CD4-positive, CD25-positive, alpha-beta regulatory T cell (primary cell): ENCODE results near the gene SMAD7. TPM values are rescaled to one million over a fixed set of nuclear protein-coding genes. Genes with fewer than 3 reads are reported as not detected.

Experiments used
- ATAC-seq, 2 donors: fragments of 150-1000 bp; cut with Tn5 transposase; one replicate each; pipeline ENCODE4 v1.10.0; 2021; ENCODE audit warnings: low read depth in 2 of 2, moderate number of reproducible peaks in 2 of 2, moderate library complexity in 1 of 2
- DNase-seq, 3 donors: peaks; one replicate each; pipeline versions ENCODE4 v3.0.0 to v3.0.0-alpha.2; 2012 to 2022; ENCODE audit warnings: mixed read lengths in 1 of 3
- H3K27ac ChIP-seq: one replicate; pipeline ENCODE4 v1.7.0; 2013; ENCODE audit warnings: mild to moderate bottlenecking, low read length; ENCODE audit not compliant: insufficient read depth, poor library complexity, severe bottlenecking
- H3K27me3 ChIP-seq: one replicate; pipeline ENCODE4 v1.7.0; 2013; ENCODE audit warnings: low read length; ENCODE audit not compliant: control insufficient read depth, insufficient read depth
- H3K36me3 ChIP-seq: one replicate; pipeline ENCODE4 v1.7.0; 2013; ENCODE audit warnings: mild to moderate bottlenecking, low read length, moderate library complexity; ENCODE audit not compliant: control insufficient read depth, insufficient read depth
- H3K4me1 ChIP-seq: 2 replicates; pipeline ENCODE4 v1.7.0; 2013; ENCODE audit warnings: mild to moderate bottlenecking, low read length; ENCODE audit not compliant: insufficient read depth, control insufficient read depth, poor library complexity, severe bottlenecking
- H3K4me3 ChIP-seq: one replicate; pipeline ENCODE4 v1.7.0; 2013; ENCODE audit warnings: low read depth, mild to moderate bottlenecking, low read length, moderate library complexity
- H3K9me3 ChIP-seq, 2 experiments: 1 replicate in 1 of 2; 2 replicates in 1 of 2; pipeline ENCODE4 v1.7.0; 2013; ENCODE audit warnings: low read length in 2 of 2, mild to moderate bottlenecking in 1 of 2, moderate library complexity in 1 of 2; ENCODE audit not compliant: control insufficient read depth in 2 of 2
- H3K27ac Mint-ChIP-seq, 3 donors: one replicate each; pipeline ENCODE4 v1.8.0; 2020 to 2022; ENCODE audit warnings: mild to moderate bottlenecking in 3 of 3, mixed read lengths in 3 of 3, moderate library complexity in 2 of 3
- H3K27me3 Mint-ChIP-seq: one replicate; pipeline ENCODE4 v1.8.0; 2022; ENCODE audit warnings: mild to moderate bottlenecking, mixed read lengths
- H3K36me3 Mint-ChIP-seq: one replicate; pipeline ENCODE4 v1.8.0; 2020; ENCODE audit warnings: mixed read lengths
- H3K4me1 Mint-ChIP-seq, 4 donors: one replicate each; pipeline ENCODE4 v1.8.0; 2020 to 2022; ENCODE audit warnings: mixed read lengths in 4 of 4, mild to moderate bottlenecking in 1 of 4
- H3K4me3 Mint-ChIP-seq, 4 donors: one replicate each; pipeline ENCODE4 v1.8.0; 2020 to 2022; ENCODE audit warnings: mild to moderate bottlenecking in 4 of 4, mixed read lengths in 4 of 4, moderate library complexity in 3 of 4
- H3K9me3 Mint-ChIP-seq, 7 donors: one replicate each; pipeline ENCODE4 v1.8.0; 2020 to 2022; ENCODE audit warnings: mixed read lengths in 7 of 7, mild to moderate bottlenecking in 3 of 7, moderate library complexity in 2 of 7
- polyA plus RNA-seq, 4 donors: library from polyadenylated mRNA; unstranded; fragments of 300-500 nt; fragmentation: Illumina TruSeq; gene quantifications; one replicate each; pipeline ENCODE4 v1.2.3, GENCODE V29; 2021
- total RNA-seq: library from RNA; stranded (reverse); gene quantifications from one replicate; pipeline ENCODE4 v1.2.3, GENCODE V29; 2022

The SMAD7 gene
- total and polyA plus RNA-seq, 5 donors from 2014 or later = 1.7 to 64.0 (median 7.0) TPM

DNA sequence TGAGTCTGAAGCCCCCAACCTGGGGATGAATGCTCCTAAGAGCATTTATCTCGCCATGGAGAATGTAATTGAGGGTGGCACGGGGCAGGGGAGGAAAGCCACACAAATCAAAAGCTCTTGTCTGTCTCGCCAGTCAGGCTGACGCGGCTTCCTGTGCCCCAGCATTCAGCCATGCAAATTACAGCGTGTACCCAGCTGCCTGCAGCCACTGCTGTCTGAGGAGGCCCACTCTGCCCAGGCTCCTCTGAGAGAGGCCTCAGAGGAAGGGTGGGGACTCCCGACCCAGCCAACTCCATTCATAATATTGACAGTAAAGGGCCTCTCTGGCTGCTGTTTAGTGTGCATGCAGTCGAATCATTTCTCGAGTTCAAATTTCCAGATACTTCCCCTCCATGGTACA is 22.0 kb downstream of the SMAD7 start:
- H3K27me3 Mint-ChIP-seq = no peaks in the 10 kb centered on the region
- H3K4me1 Mint-ChIP-seq = peaks cover 18 to 95% (median 77%) of the 10 kb centered on the region in 4 donors
- Histone ChIP-seq H3K9me3 (no peaks in the 10 kb centered on the region), H3K36me3 (no peaks in the 10 kb centered on the region), H3K4me1 (peaks cover 97% of the 10 kb centered on the region), H3K4me3 (peak overlapping the region; percentile 57), H3K27ac (peak overlapping the region; percentile 53), H3K27me3 (no peaks in the 10 kb centered on the region)
- H3K36me3 Mint-ChIP-seq = peaks cover 3% of the 10 kb centered on the region
- ATAC-seq (peak; percentile 92 to 95), DNase-seq (peak; percentile 64 to 95 (median 74))
- peak overlapping the region; percentile 68 to 88 (median 83) for H3K4me3 Mint-ChIP-seq
- H3K27ac Mint-ChIP-seq = peak overlapping the region; percentile 86 to 92 (median 88)
- no peaks in the 10 kb centered on the region for H3K9me3 Mint-ChIP-seq

DNA sequence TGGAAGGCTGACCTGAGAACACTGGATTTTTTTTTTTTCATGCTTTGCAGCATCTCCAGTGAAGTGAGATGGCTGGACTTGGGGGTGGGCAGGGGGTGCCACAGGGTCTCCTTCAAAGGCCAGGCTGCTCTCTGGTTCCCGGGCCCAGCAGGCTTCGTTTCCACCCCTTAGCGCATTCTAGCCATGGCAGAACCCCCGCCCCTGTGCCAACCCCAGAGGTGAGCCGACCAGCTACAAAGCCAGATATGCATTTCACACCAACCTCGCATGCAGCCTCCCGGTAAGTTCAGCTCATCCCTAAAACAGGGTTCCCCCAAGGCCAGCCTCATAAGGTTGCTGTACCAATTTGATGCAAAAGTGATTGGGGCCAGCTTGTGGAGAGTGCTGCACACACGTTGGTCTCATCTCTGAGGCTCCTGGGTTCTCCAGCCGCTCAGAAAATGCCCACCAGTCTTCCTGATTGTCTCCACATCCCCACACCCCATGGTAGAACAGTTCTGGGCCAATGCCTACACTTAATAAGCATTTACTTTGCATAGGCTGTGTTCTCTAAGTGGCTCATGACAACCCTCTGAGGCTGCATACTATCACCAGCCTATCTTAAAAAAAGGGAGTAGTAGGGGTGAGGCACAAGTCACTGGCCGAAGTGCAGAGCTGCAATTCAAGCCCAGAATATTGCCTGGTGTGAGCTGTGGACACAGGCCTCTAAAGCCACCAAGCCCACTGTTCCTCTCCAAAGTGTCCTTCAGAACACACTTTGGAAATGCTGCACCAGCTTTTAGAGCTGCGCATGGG is 23.3 kb downstream of the SMAD7 start:
- Mint-ChIP-seq H3K4me3 (peak overlapping the region in 2 of 4 donors; percentile 15 to 61), H3K27ac (peak overlapping the region; percentile 42 to 88 (median 69)), H3K27me3 (no peaks in the 10 kb centered on the region), H3K9me3 (no peaks in the 10 kb centered on the region), H3K4me1 (peaks cover 18 to 95% (median 77%) of the 10 kb centered on the region in 4 donors), H3K36me3 (peaks cover 3% of the 10 kb centered on the region)
- ATAC-seq (no peak), DNase-seq (no peak)
- H3K27ac ChIP-seq = no peak overlapping the region
- no peaks in the 10 kb centered on the region for H3K9me3 ChIP-seq
- H3K4me1 ChIP-seq = peaks cover 97% of the 10 kb centered on the region
- no peaks in the 10 kb centered on the region for H3K27me3 ChIP-seq
- H3K36me3 ChIP-seq = no peaks in the 10 kb centered on the region
- no peak overlapping the region for H3K4me3 ChIP-seq

DNA sequence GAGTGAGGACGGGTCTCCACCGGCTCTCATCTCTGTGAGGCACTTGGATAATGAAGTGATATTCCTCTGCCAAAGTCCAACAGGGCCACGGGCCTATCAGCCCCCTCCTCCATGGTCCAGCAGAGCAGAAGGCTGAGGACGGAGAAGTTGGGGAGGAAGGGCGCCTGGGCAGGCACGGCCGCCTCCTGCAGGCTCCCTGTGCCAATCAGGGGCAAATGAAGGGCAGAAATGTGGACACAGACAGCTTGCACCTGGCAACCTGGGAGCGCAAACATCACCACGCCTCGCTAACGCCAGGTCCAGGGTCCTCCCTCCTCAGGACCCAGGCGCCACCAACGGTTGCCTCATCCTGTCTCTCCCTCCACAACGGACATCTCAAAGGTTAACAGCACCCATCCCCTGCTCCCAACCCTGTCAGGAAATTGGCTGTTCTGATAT is 24.3 kb downstream of the SMAD7 start:
- H3K4me3 Mint-ChIP-seq = peak overlapping the region in 1 of 4 donors; percentile 61
- Histone ChIP-seq H3K27me3 (no peaks in the 10 kb centered on the region), H3K9me3 (no peaks in the 10 kb centered on the region), H3K36me3 (peaks cover 3% of the 10 kb centered on the region), H3K4me3 (no peak overlapping the region), H3K4me1 (peaks cover 88% of the 10 kb centered on the region), H3K27ac (no peak overlapping the region)
- peaks cover 5% of the 10 kb centered on the region for H3K36me3 Mint-ChIP-seq
- peaks cover 12 to 90% (median 69%) of the 10 kb centered on the region in 4 donors for H3K4me1 Mint-ChIP-seq
- H3K27me3 Mint-ChIP-seq = no peaks in the 10 kb centered on the region
- DNase-seq (no peak), ATAC-seq (no peak)
- peak overlapping the region in 1 of 3 donors; percentile 59 for H3K27ac Mint-ChIP-seq
- no peaks in the 10 kb centered on the region for H3K9me3 Mint-ChIP-seq

DNA sequence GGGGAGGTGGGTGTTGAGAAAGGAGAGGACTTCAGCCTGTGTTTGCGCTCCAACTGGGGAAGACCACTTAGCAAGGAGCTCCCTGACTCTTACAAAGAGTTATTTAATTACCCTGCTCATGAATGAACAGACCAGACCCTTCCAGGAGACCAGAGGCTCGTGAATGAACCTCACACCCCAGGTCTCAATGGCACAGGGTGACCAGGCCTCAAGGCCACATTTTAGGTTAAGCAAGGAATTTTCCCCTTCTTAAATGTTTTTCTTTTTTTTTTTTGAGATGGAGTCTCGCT is 25.3 kb downstream of the SMAD7 start:
- peaks cover 14% of the 10 kb centered on the region for H3K36me3 Mint-ChIP-seq
- peak overlapping the region; percentile 9 to 28 (median 27) for H3K27ac Mint-ChIP-seq
- no peaks in the 10 kb centered on the region for H3K27me3 Mint-ChIP-seq
- ATAC-seq (no peak), DNase-seq (no peak)
- peaks cover 12 to 84% (median 63%) of the 10 kb centered on the region in 4 donors for H3K4me1 Mint-ChIP-seq
- H3K4me3 Mint-ChIP-seq = peak overlapping the region in 2 of 4 donors; percentile 63 to 73
- Histone ChIP-seq H3K27ac (no peak overlapping the region), H3K27me3 (no peaks in the 10 kb centered on the region), H3K4me3 (no peak overlapping the region), H3K36me3 (peaks cover 13% of the 10 kb centered on the region), H3K9me3 (no peaks in the 10 kb centered on the region), H3K4me1 (peaks cover 78% of the 10 kb centered on the region)
- no peaks in the 10 kb centered on the region for H3K9me3 Mint-ChIP-seq

DNA sequence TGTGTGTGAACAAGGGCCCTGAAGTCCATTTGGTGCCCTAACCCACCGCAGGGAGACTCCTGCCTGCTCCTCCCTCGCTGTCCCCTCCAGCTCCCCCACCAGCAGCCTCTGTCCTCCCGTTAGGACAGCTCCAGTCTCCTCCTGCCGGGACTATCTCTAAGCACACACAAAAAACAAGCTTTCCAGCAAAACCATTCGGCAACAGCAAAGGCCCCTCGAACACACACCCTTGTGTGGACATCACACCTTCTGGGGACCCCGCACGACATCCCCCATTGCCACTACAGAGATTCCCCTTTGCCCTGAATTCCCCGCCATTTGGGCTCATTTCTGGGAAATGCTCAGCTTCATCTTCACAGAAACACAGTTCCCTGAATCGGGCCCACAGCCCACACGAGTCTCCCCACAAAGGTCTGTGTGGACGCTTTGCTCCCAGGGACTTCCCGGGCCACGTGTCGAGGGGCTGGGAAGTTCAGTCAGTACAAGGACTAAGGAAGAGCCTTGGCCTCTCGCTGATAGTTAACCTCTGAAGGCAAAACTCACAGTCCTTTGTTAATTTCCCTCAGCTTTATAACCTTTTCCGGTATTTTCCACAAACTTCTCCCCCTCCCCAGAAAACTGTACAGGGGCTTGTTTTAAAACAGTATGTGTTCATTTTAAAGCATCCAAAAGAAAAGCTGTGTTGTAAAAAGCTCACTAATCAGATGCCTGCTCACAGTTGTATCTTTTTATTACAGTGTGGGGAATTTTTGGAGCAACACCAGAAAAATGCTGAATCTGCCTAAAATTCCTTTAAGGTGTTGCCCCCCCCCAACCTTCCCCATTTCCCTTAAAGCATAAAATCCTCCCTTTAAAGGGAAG is 25.9 kb downstream of the SMAD7 start:
- Mint-ChIP-seq H3K4me1 (peaks cover 16 to 78% (median 62%) of the 10 kb centered on the region in 4 donors), H3K27me3 (no peaks in the 10 kb centered on the region), H3K27ac (peak overlapping the region; percentile 27 to 94 (median 31)), H3K9me3 (no peaks in the 10 kb centered on the region), H3K36me3 (peaks cover 18% of the 10 kb centered on the region), H3K4me3 (peak overlapping the region; percentile 46 to 73 (median 58))
- Histone ChIP-seq H3K27ac (no peak overlapping the region), H3K36me3 (peaks cover 16% of the 10 kb centered on the region), H3K4me3 (peak overlapping the region; percentile 44), H3K27me3 (no peaks in the 10 kb centered on the region), H3K9me3 (no peaks in the 10 kb centered on the region), H3K4me1 (peaks cover 73% of the 10 kb centered on the region)
- ATAC-seq (no peak), DNase-seq (peak in 1 of 3 donors; percentile 45)

DNA sequence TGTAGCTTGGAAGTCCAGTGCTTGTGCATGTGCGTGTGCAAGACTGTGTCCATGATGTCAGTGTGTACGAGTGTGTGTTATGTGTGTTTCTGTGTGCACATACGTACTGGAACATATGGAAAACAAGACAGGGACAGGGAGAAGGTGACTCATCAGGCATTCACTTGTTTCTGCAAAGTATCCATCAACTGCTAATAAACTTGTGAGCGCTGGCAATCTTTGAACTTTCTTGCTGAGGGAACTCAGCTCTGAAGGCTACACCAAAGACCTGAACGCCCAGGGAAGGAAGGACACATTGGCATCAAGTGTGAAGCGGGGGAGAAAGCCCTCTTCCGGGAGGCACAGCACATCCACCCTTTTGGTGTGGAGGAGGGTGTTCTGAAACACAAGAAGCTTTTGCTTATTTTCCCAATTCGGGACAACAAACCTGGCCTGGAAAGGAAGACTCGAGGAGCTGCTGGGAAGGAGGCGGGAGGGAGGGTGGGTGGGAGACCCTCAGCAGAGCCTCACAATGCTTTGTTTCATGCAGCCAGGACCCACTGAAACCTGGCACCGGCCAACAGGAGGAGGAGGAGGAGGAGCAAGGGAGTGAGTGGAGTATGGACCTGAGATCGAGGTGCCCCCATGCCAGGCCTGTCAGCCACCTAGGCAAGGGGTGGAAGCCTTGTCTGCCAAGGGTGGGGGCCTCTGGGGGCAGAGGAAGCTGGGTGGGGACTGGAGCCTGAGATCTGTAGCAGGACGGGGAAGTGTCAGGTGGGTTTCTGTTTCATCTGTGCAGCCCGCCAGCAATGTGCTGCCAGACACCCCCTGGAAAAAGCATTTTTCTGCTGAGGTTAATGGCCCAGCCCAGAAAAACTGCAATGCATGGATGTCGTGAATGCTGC is 26.8 kb downstream of the SMAD7 start:
- ATAC-seq (no peak), DNase-seq (peak in 1 of 3 donors; percentile 33)
- Histone ChIP-seq H3K36me3 (peaks cover 16% of the 10 kb centered on the region), H3K27me3 (no peaks in the 10 kb centered on the region), H3K4me3 (no peak overlapping the region), H3K4me1 (peaks cover 64% of the 10 kb centered on the region), H3K9me3 (no peaks in the 10 kb centered on the region), H3K27ac (no peak overlapping the region)
- Mint-ChIP-seq H3K4me1 (peaks cover 15 to 72% (median 55%) of the 10 kb centered on the region in 4 donors), H3K9me3 (no peaks in the 10 kb centered on the region), H3K36me3 (peaks cover 22% of the 10 kb centered on the region), H3K27me3 (no peaks in the 10 kb centered on the region), H3K4me3 (peak overlapping the region; percentile 48 to 79 (median 74)), H3K27ac (peak overlapping the region; percentile 60 to 83 (median 64))
